Tibial artery (tissue), 4 donors: ENCODE measurements around the gene APH1A.

Source experiments
- DNase-seq, 2 donors: peaks; one replicate each; pipeline ENCODE4 v3.0.0-alpha.2; 2019
- H3K27ac ChIP-seq, 2 donors: fragments of 200-600 bp; sonication (generic) in 1 of 2; 1 replicate in 1 of 2; 2 replicates in 1 of 2; pipeline ENCODE4 v1.5.1; 2018 to 2019; ENCODE audit warnings: mild to moderate bottlenecking in 1 of 2
- H3K27me3 ChIP-seq, 2 donors: fragments of 200-600 bp; sonication (generic) in 1 of 2; one replicate each; pipeline versions ENCODE4 v1.5.1 to v1.6.0; 2016 to 2019
- H3K36me3 ChIP-seq, 3 donors: fragments of 200-600 bp; sonication (generic) in 2 of 3; one replicate each; pipeline ENCODE4 v1.5.1; 2016 to 2019; ENCODE audit warnings: mild to moderate bottlenecking in 2 of 3
- H3K4me1 ChIP-seq, 4 donors: fragments of 200-600 bp; sonication (generic) in 2 of 4; 1 replicate in 3 of 4; 2 replicates in 1 of 4; pipeline ENCODE4 v1.5.1; 2016 to 2019
- H3K4me3 ChIP-seq, 2 donors: fragments of 200-600 bp; sonication (generic) in 1 of 2; 1 replicate in 1 of 2; 2 replicates in 1 of 2; pipeline ENCODE4 v1.5.1; 2018 to 2019; ENCODE audit warnings: mild to moderate bottlenecking in 2 of 2
- H3K9me3 ChIP-seq, 3 donors: fragments of 200-600 bp; sonication (generic) in 1 of 3; one replicate each; pipeline ENCODE4 v1.5.1; 2016 to 2019
- CTCF ChIP-seq, 2 experiments: fragments of 200-600 bp in 1 of 2; fragments of 450-650 bp in 1 of 2; IDR thresholded peaks; one replicate each; pipeline ENCODE4 v1.5.1; 2017 to 2019; ENCODE audit warnings: antibody characterized with exemption in 2 of 2, mild to moderate bottlenecking in 1 of 2, moderate library complexity in 1 of 2
- intact Hi-C: fragments of 100-400 bp; cut with DNase I; formaldehyde crosslinking; loops from one replicate; pipeline ENCODE4 v1.15.0; 2023; ENCODE audit warnings: low total_unique reads

Gene APH1A

GRCh38 chr1:150259758-150260669, 8.8 kb downstream of the APH1A start:
- TF ChIP-seq CTCF (IDR thresholded peaks at IDR 0.05), result no peak
- DNase-seq, result no peak
- H3K36me3 ChIP-seq, result peaks cover 0 to 12% (median 9%) of the 10 kb centered on the region in 3 donors
- H3K27ac ChIP-seq, result no peak overlapping the region
- H3K4me1 ChIP-seq, result peaks cover 0 to 18% (median 13%) of the 10 kb centered on the region in 4 donors
- no peak overlapping the region for H3K4me3 ChIP-seq
- H3K27me3 ChIP-seq, result peaks cover 0 to 30% of the 10 kb centered on the region in 2 donors
- intact Hi-C loops, result no loop called here
- no peaks in the 10 kb centered on the region for H3K9me3 ChIP-seq

GRCh38 chr1:150259217-150259616, 9.6 kb downstream of the APH1A start:
- no peak overlapping the region for H3K4me3 ChIP-seq
- intact Hi-C loops, result no loop called here
- H3K27ac ChIP-seq, result no peak overlapping the region
- H3K27me3 ChIP-seq, result peaks cover 0 to 30% of the 10 kb centered on the region in 2 donors
- peaks cover 0 to 18% (median 13%) of the 10 kb centered on the region in 4 donors for H3K4me1 ChIP-seq
- no peak for TF ChIP-seq CTCF (IDR thresholded peaks at IDR 0.05)
- H3K36me3 ChIP-seq, result peaks cover 0 to 4% (median 1%) of the 10 kb centered on the region in 3 donors
- H3K9me3 ChIP-seq, result no peaks in the 10 kb centered on the region
- no peak for DNase-seq

- TF ChIP-seq CTCF (IDR thresholded peaks at IDR 0.05), result no peak
- H3K27ac ChIP-seq, result no peak within 1 kb of the TSS
- peaks cover 0 to 30% of the 10 kb centered on the region in 2 donors for H3K27me3 ChIP-seq
- no peaks in the 10 kb centered on the region for H3K9me3 ChIP-seq
- DNase-seq, result no peak
- H3K4me1 ChIP-seq, result peaks cover 0 to 18% (median 13%) of the 10 kb centered on the region in 4 donors
- no peak within 1 kb of the TSS for H3K4me3 ChIP-seq
- H3K36me3 ChIP-seq, result no peaks in the 10 kb centered on the region
- intact Hi-C loops, result no loop called here
Observed at GRCh38 chr1:150257624-150258585, 10.9 kb downstream of the APH1A start, which contains the start of gene CA14. CA14 (plus strand) TSS chr1:150257774; CDS start chr1:150258129, 355 bp downstream.

- H3K4me3 ChIP-seq, result no peak overlapping the region
- no peaks in the 10 kb centered on the region for H3K36me3 ChIP-seq
- H3K4me1 ChIP-seq, result peaks cover 0 to 18% (median 13%) of the 10 kb centered on the region in 4 donors
- peaks cover 0 to 30% of the 10 kb centered on the region in 2 donors for H3K27me3 ChIP-seq
- intact Hi-C loops, result no loop called here
- no peak for DNase-seq
- TF ChIP-seq CTCF (IDR thresholded peaks at IDR 0.05), result no peak
- no peaks in the 10 kb centered on the region for H3K9me3 ChIP-seq
- no peak overlapping the region for H3K27ac ChIP-seq
Observed at GRCh38 chr1:150256554-150257341, 12.1 kb downstream of the APH1A start.

- no peak for TF ChIP-seq CTCF (IDR thresholded peaks at IDR 0.05)
- Histone ChIP-seq H3K27ac (peak overlapping the region in 1 of 2 donors; percentile 73), H3K9me3 (no peaks in the 10 kb centered on the region), H3K4me3 (peak overlapping the region; percentile 21 to 28), H3K4me1 (peaks cover 0 to 18% (median 13%) of the 10 kb centered on the region in 4 donors), H3K36me3 (no peaks in the 10 kb centered on the region), H3K27me3 (peaks cover 0 to 28% of the 10 kb centered on the region in 2 donors)
- intact Hi-C loops, result no loop called here
- DNase-seq, result no peak
Observed at GRCh38 chr1:150256198-150256553, 12.6 kb downstream of the APH1A start.
